Right atrium auricular region (tissue), 2 donors: Measurements from ENCODE around the gene ROR2. TPM values are rescaled to one million over a fixed set of nuclear protein-coding genes. Genes with fewer than 3 reads are reported as not detected.

Source experiments
- DNase-seq: peaks from one replicate; pipeline ENCODE4 v3.0.0-alpha.2; 2019; ENCODE audit warnings: low spot score
- H3K27ac ChIP-seq, 2 donors: fragments of 200-600 bp; sonication (generic); 1 replicate in 1 of 2; 2 replicates in 1 of 2; pipeline ENCODE4 v1.5.1; 2016 to 2019
- H3K27me3 ChIP-seq, 2 donors: fragments of 200-600 bp; sonication (generic); one replicate each; pipeline versions ENCODE4 v1.5.1 to v1.6.0; 2017 to 2019
- H3K36me3 ChIP-seq: fragments of 200-600 bp; sonication (generic); one replicate; pipeline ENCODE4 v1.5.1; 2016
- H3K4me1 ChIP-seq, 2 donors: fragments of 200-600 bp; sonication (generic); one replicate each; pipeline versions ENCODE4 v1.5.1 to v1.6.0; 2017 to 2019
- H3K4me3 ChIP-seq, 2 donors: fragments of 200-600 bp; sonication (generic); 1 replicate in 1 of 2; 2 replicates in 1 of 2; pipeline ENCODE4 v1.5.1; 2017 to 2019; ENCODE audit warnings: mild to moderate bottlenecking in 1 of 2, moderate library complexity in 1 of 2
- H3K9me3 ChIP-seq, 2 donors: fragments of 200-600 bp; sonication (generic); one replicate each; pipeline ENCODE4 v1.5.1; 2019
- CTCF ChIP-seq, 2 donors: fragments of 200-600 bp; sonication (generic); IDR thresholded peaks; one replicate each; pipeline ENCODE4 v1.5.1; 2019; ENCODE audit warnings: antibody characterized with exemption in 2 of 2
- total RNA-seq, 2 donors: library from RNA; depleted of rRNA; stranded (reverse); fragments of >200 nt; gene quantifications; one replicate each; pipeline ENCODE4 v1.1.0, GENCODE V29; 2016

Gene ROR2
- total RNA-seq, 2 donors from 2014 or later, result 21.8 to 28.5 TPM

GRCh38 chr9:91564081-91564670 lies 385.9 kb downstream of the ROR2 start:
- Histone ChIP-seq H3K27ac (no peak overlapping the region), H3K4me1 (no peaks in the 10 kb centered on the region), H3K36me3 (no peaks in the 10 kb centered on the region), H3K27me3 (no peaks in the 10 kb centered on the region), H3K9me3 (peaks cover 0 to 7% of the 10 kb centered on the region in 2 donors), H3K4me3 (no peak overlapping the region)
- no peak for DNase-seq
- no peak for TF ChIP-seq CTCF (IDR thresholded peaks at IDR 0.05)

GRCh38 chr9:91562416-91562815 lies 387.6 kb downstream of the ROR2 start:
- H3K36me3 ChIP-seq, result no peaks in the 10 kb centered on the region
- H3K9me3 ChIP-seq, result no peaks in the 10 kb centered on the region
- no peaks in the 10 kb centered on the region for H3K27me3 ChIP-seq
- DNase-seq, result no peak
- H3K27ac ChIP-seq, result no peak overlapping the region
- no peak for TF ChIP-seq CTCF (IDR thresholded peaks at IDR 0.05)
- no peak overlapping the region for H3K4me3 ChIP-seq
- H3K4me1 ChIP-seq, result no peaks in the 10 kb centered on the region

- no peak for TF ChIP-seq CTCF (IDR thresholded peaks at IDR 0.05)
- Histone ChIP-seq H3K27ac (no peak overlapping the region), H3K36me3 (no peaks in the 10 kb centered on the region), H3K4me1 (no peaks in the 10 kb centered on the region), H3K27me3 (no peaks in the 10 kb centered on the region), H3K9me3 (no peaks in the 10 kb centered on the region), H3K4me3 (no peak overlapping the region)
- DNase-seq, result no peak
Observed at GRCh38 chr9:91560301-91560700, 389.7 kb downstream of the ROR2 start.

- no peak for DNase-seq
- H3K27me3 ChIP-seq, result no peaks in the 10 kb centered on the region
- no peak overlapping the region for H3K4me3 ChIP-seq
- H3K4me1 ChIP-seq, result no peaks in the 10 kb centered on the region
- H3K27ac ChIP-seq, result no peak overlapping the region
- no peaks in the 10 kb centered on the region for H3K9me3 ChIP-seq
- H3K36me3 ChIP-seq, result no peaks in the 10 kb centered on the region
- TF ChIP-seq CTCF (IDR thresholded peaks at IDR 0.05), result no peak
Observed at GRCh38 chr9:91558879-91559278, 391.1 kb downstream of the ROR2 start.

- Histone ChIP-seq H3K4me3 (no peak overlapping the region), H3K9me3 (no peaks in the 10 kb centered on the region), H3K36me3 (no peaks in the 10 kb centered on the region), H3K4me1 (no peaks in the 10 kb centered on the region), H3K27ac (no peak overlapping the region), H3K27me3 (no peaks in the 10 kb centered on the region)
- no peak for TF ChIP-seq CTCF (IDR thresholded peaks at IDR 0.05)
- DNase-seq, result no peak
Observed at GRCh38 chr9:91558395-91558794, 391.6 kb downstream of the ROR2 start.

- TF ChIP-seq CTCF (IDR thresholded peaks at IDR 0.05), result no peak
- DNase-seq, result no peak
- Histone ChIP-seq H3K27me3 (no peaks in the 10 kb centered on the region), H3K27ac (no peak overlapping the region), H3K4me3 (no peak overlapping the region), H3K36me3 (no peaks in the 10 kb centered on the region), H3K9me3 (no peaks in the 10 kb centered on the region), H3K4me1 (no peaks in the 10 kb centered on the region)
Observed at GRCh38 chr9:91557327-91557726, 392.7 kb downstream of the ROR2 start.
